ENCODE data around the gene AP5S1.

The AP5S1 gene

GRCh38 chr20:3857405-3857804, 37.1 kb downstream of the AP5S1 start:
- TF ChIP-seq CTCF (IDR thresholded peaks at IDR 0.05; ENCODE audit: low read depth, low read length), result no peak
- TF ChIP-seq EZH2phosphoT487 (IDR thresholded peaks at IDR 0.05; ENCODE audit: low read depth), result no peak
- H3K27ac ChIP-seq (ENCODE audit: low read length), result no peak overlapping the region
- H3K9ac ChIP-seq (ENCODE audit: low read length), result no peak overlapping the region
- H3K4me1 ChIP-seq (ENCODE audit: low read length), result no peaks in the 10 kb centered on the region
- no peaks in the 10 kb centered on the region for H3K27me3 ChIP-seq (ENCODE audit: low read depth, low read length)
- H3K9me3 ChIP-seq (ENCODE audit: insufficient read depth, low read length), result no peaks in the 10 kb centered on the region
- peaks cover 1% of the 10 kb centered on the region; the same call in 1 of the 2 replicates for H4K20me1 ChIP-seq (ENCODE audit: insufficient read depth, low read length)
- H3K4me2 ChIP-seq (ENCODE audit: low read length), result no peak overlapping the region
- H3K4me3 ChIP-seq (ENCODE audit: low read length), result no peak overlapping the region
- H2AFZ ChIP-seq (ENCODE audit: low read depth, low read length), result no peak overlapping the region
- peaks cover 32% of the 10 kb centered on the region for H3K36me3 ChIP-seq (replicated peaks; ENCODE audit: low read depth, low read length)
- peaks cover under 1% of the 10 kb centered on the region; the same call in 1 of the 2 replicates for H3K79me2 ChIP-seq (ENCODE audit: low read length)

GRCh38 chr20:3858689-3859088, 38.3 kb downstream of the AP5S1 start:
- no peak for TF ChIP-seq EZH2phosphoT487 (IDR thresholded peaks at IDR 0.05; ENCODE audit: low read depth)
- no peak for TF ChIP-seq CTCF (IDR thresholded peaks at IDR 0.05; ENCODE audit: low read depth, low read length)
- H3K9ac ChIP-seq (ENCODE audit: low read length), result no peak overlapping the region
- no peaks in the 10 kb centered on the region for H3K9me3 ChIP-seq (ENCODE audit: insufficient read depth, low read length)
- no peak overlapping the region for H2AFZ ChIP-seq (ENCODE audit: low read depth, low read length)
- peaks cover 11% of the 10 kb centered on the region for H3K4me1 ChIP-seq (ENCODE audit: low read length)
- H3K36me3 ChIP-seq (replicated peaks; ENCODE audit: low read depth, low read length), result peaks cover 45% of the 10 kb centered on the region
- H4K20me1 ChIP-seq (ENCODE audit: insufficient read depth, low read length), result no peaks in the 10 kb centered on the region
- H3K27ac ChIP-seq (ENCODE audit: low read length), result no peak overlapping the region
- H3K27me3 ChIP-seq (ENCODE audit: low read depth, low read length), result no peaks in the 10 kb centered on the region
- H3K79me2 ChIP-seq (ENCODE audit: low read length), result no peaks in the 10 kb centered on the region
- H3K4me3 ChIP-seq (ENCODE audit: low read length), result no peak overlapping the region
- no peak overlapping the region for H3K4me2 ChIP-seq (ENCODE audit: low read length)

GRCh38 chr20:3861191-3861590, 40.8 kb downstream of the AP5S1 start:
- H3K27me3 ChIP-seq (ENCODE audit: low read depth, low read length), result no peaks in the 10 kb centered on the region
- H3K4me1 ChIP-seq (ENCODE audit: low read length), result peaks cover 11% of the 10 kb centered on the region
- no peak overlapping the region for H3K4me2 ChIP-seq (ENCODE audit: low read length)
- no peak overlapping the region for H3K9ac ChIP-seq (ENCODE audit: low read length)
- no peaks in the 10 kb centered on the region for H4K20me1 ChIP-seq (ENCODE audit: insufficient read depth, low read length)
- H3K4me3 ChIP-seq (ENCODE audit: low read length), result no peak overlapping the region
- H3K36me3 ChIP-seq (replicated peaks; ENCODE audit: low read depth, low read length), result peaks cover 60% of the 10 kb centered on the region
- no peaks in the 10 kb centered on the region for H3K79me2 ChIP-seq (ENCODE audit: low read length)
- no peak overlapping the region for H2AFZ ChIP-seq (ENCODE audit: low read depth, low read length)
- TF ChIP-seq EZH2phosphoT487 (IDR thresholded peaks at IDR 0.05; ENCODE audit: low read depth) (no peak), CTCF (IDR thresholded peaks at IDR 0.05; ENCODE audit: low read depth, low read length) (no peak)
- no peak overlapping the region for H3K27ac ChIP-seq (ENCODE audit: low read length)
- no peaks in the 10 kb centered on the region for H3K9me3 ChIP-seq (ENCODE audit: insufficient read depth, low read length)

GRCh38 chr20:3862333-3862732, 42.0 kb downstream of the AP5S1 start:
- Histone ChIP-seq H3K4me2 (ENCODE audit: low read length) (no peak overlapping the region), H3K27ac (ENCODE audit: low read length) (no peak overlapping the region), H2AFZ (ENCODE audit: low read depth, low read length) (no peak overlapping the region), H3K79me2 (ENCODE audit: low read length) (no peaks in the 10 kb centered on the region), H3K36me3 (replicated peaks; ENCODE audit: low read depth, low read length) (peaks cover 64% of the 10 kb centered on the region), H3K9ac (ENCODE audit: low read length) (no peak overlapping the region), H3K4me3 (ENCODE audit: low read length) (no peak overlapping the region), H4K20me1 (ENCODE audit: insufficient read depth, low read length) (no peaks in the 10 kb centered on the region), H3K27me3 (ENCODE audit: low read depth, low read length) (no peaks in the 10 kb centered on the region), H3K9me3 (ENCODE audit: insufficient read depth, low read length) (no peaks in the 10 kb centered on the region), H3K4me1 (ENCODE audit: low read length) (peaks cover 11% of the 10 kb centered on the region)
- TF ChIP-seq EZH2phosphoT487 (IDR thresholded peaks at IDR 0.05; ENCODE audit: low read depth), result no peak

- no peak for TF ChIP-seq EZH2phosphoT487 (IDR thresholded peaks at IDR 0.05; ENCODE audit: low read depth)
- TF ChIP-seq CTCF (IDR thresholded peaks at IDR 0.05; ENCODE audit: low read depth, low read length), result no peak
- Histone ChIP-seq H3K4me2 (ENCODE audit: low read length) (no peak overlapping the region), H3K9ac (ENCODE audit: low read length) (no peak overlapping the region), H3K79me2 (ENCODE audit: low read length) (no peaks in the 10 kb centered on the region), H3K36me3 (replicated peaks; ENCODE audit: low read depth, low read length) (peaks cover 55% of the 10 kb centered on the region), H4K20me1 (ENCODE audit: insufficient read depth, low read length) (no peaks in the 10 kb centered on the region), H3K27ac (ENCODE audit: low read length) (no peak overlapping the region), H3K9me3 (ENCODE audit: insufficient read depth, low read length) (no peaks in the 10 kb centered on the region), H3K4me3 (ENCODE audit: low read length) (no peak overlapping the region), H3K27me3 (ENCODE audit: low read depth, low read length) (no peaks in the 10 kb centered on the region), H3K4me1 (ENCODE audit: low read length) (peaks cover 11% of the 10 kb centered on the region), H2AFZ (ENCODE audit: low read depth, low read length) (no peak overlapping the region)
Measured at GRCh38 chr20:3863317-3863716, 43.0 kb downstream of the AP5S1 start.
